ENCODE data around the gene ELMO2. TPM values are rescaled to one million over a fixed set of nuclear protein-coding genes. Genes with fewer than 3 reads are reported as not detected.

ELMO2 gene
- total RNA-seq, 3 donors from 2014 or later (not counting 1 experiment from before 2014, with no cell fraction given), result 108 to 156 (median 142) TPM

DNA sequence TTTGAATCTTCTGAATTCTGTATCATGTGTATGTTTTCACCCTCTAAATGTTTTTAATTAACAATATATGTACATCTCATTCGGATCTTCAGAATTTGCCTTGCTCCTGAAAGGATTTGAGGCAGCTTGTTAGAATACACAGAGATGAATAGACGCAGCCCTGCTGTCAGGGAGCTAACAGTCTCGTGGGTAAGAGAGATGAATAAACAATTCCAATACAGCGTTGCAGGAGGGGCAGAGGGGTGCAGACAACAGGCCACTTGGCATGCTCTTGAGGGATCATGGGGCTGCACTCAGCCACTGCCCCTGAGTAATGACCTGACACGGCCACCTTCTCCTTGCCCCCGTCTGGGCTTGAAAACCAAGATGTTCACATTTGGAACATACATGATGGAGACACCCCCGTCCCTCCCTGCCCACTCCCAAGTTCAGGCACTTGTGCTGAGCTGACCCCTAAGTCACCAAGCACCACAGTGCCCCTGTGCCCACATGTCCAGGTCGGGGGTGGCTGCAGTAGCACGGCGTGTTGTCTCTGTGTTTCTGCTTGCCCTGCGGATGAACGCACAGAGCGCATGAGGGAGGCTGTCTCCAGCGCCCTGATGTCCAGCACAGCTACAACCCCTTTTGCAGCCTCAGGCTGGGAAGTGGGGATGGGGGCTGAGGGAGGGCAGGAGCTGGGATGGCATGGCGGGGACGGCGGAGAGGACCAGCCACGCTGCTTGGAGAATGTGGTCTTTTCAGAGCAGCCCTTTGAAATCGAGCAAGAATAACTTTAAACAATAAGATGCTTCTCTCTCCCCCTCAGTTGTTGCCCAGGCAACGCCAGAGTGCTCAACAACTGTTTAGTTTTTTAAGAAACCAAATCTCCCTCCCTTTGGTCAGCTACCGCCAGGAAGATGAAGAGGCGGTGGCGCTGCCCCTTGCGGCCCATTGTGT is 65.1 kb downstream of the ELMO2 start:
- Histone ChIP-seq H3K27ac (ENCODE audit: low read length) (no peak overlapping the region), H3K36me3 (ENCODE audit: control insufficient read depth, insufficient read depth, low read length) (no peaks in the 10 kb centered on the region), H3K4me3 (ENCODE audit: low read length) (no peak overlapping the region), H3K4me1 (ENCODE audit: control insufficient read depth, insufficient read depth, low read length) (peaks cover 12% of the 10 kb centered on the region), H3K27me3 (ENCODE audit: control insufficient read depth, insufficient read depth, low read length) (peaks cover 4% of the 10 kb centered on the region), H3K9me3 (ENCODE audit: control insufficient read depth, insufficient read depth, low read length) (no peaks in the 10 kb centered on the region)
- Mint-ChIP-seq H3K27ac (no peak overlapping the region), H3K36me3 (no peaks in the 10 kb centered on the region), H3K9me3 (no peaks in the 10 kb centered on the region), H3K4me1 (peaks cover 7 to 12% of the 10 kb centered on the region in 2 donors), H3K4me3 (no peak overlapping the region), H3K27me3 (ENCODE audit: low read depth in 2 of 2) (peaks cover 24 to 29% of the 10 kb centered on the region in 2 donors)
- no peak for ATAC-seq
- intact Hi-C loops (cut with micrococcal nuclease), result no loop called here
- TF ChIP-seq, protein P1, sequence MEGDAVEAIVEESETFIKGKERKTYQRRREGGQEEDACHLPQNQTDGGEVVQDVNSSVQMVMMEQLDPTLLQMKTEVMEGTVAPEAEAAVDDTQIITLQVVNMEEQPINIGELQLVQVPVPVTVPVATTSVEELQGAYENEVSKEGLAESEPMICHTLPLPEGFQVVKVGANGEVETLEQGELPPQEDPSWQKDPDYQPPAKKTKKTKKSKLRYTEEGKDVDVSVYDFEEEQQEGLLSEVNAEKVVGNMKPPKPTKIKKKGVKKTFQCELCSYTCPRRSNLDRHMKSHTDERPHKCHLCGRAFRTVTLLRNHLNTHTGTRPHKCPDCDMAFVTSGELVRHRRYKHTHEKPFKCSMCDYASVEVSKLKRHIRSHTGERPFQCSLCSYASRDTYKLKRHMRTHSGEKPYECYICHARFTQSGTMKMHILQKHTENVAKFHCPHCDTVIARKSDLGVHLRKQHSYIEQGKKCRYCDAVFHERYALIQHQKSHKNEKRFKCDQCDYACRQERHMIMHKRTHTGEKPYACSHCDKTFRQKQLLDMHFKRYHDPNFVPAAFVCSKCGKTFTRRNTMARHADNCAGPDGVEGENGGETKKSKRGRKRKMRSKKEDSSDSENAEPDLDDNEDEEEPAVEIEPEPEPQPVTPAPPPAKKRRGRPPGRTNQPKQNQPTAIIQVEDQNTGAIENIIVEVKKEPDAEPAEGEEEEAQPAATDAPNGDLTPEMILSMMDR (IDR thresholded peaks at IDR 0.05), result no peak
- DNase-seq, result no peak
- 76% methylated on average over 24 of the region's 24 CpGs for WGBS (ENCODE audit: insufficient coverage)

DNA sequence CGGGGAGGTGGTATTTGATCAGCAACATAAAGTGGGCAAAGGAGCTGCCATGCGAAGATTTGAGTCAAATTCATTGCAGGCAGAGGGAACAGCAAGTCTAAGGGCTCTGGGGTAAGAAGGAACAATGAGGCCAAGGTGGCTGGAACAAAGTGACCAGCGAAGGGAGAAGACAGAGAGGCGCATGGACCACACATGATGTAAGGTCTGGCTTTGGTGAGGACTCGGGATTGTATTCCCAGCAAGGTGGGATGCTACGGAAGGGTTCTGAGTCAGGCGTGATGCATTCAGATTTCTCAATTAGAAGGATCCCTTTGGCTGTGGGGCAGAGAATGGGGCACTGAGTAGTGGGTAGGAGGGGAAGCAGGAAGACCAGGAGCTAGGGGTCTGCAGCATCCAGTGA is 67.4 kb downstream of the ELMO2 start:
- WGBS (ENCODE audit: insufficient coverage), result 82% methylated on average over 7 of the region's 7 CpGs
- H3K36me3 ChIP-seq (ENCODE audit: control insufficient read depth, insufficient read depth, low read length), result no peaks in the 10 kb centered on the region
- TF ChIP-seq, protein P1 (IDR thresholded peaks at IDR 0.05), result no peak
- Mint-ChIP-seq H3K4me1 (peaks cover 7 to 12% of the 10 kb centered on the region in 2 donors), H3K27ac (no peak overlapping the region), H3K9me3 (no peaks in the 10 kb centered on the region), H3K4me3 (no peak overlapping the region), H3K36me3 (no peaks in the 10 kb centered on the region), H3K27me3 (ENCODE audit: low read depth in 2 of 2) (peaks cover 30 to 43% of the 10 kb centered on the region in 2 donors)
- peaks cover 4% of the 10 kb centered on the region for H3K27me3 ChIP-seq (ENCODE audit: control insufficient read depth, insufficient read depth, low read length)
- H3K9me3 ChIP-seq (ENCODE audit: control insufficient read depth, insufficient read depth, low read length), result no peaks in the 10 kb centered on the region
- H3K4me1 ChIP-seq (ENCODE audit: control insufficient read depth, insufficient read depth, low read length), result peaks cover 12% of the 10 kb centered on the region
- no peak overlapping the region for H3K4me3 ChIP-seq (ENCODE audit: low read length)
- no peak for ATAC-seq
- H3K27ac ChIP-seq (ENCODE audit: low read length), result no peak overlapping the region
- no peak for DNase-seq
- intact Hi-C loops (cut with micrococcal nuclease), result no loop called here

DNA sequence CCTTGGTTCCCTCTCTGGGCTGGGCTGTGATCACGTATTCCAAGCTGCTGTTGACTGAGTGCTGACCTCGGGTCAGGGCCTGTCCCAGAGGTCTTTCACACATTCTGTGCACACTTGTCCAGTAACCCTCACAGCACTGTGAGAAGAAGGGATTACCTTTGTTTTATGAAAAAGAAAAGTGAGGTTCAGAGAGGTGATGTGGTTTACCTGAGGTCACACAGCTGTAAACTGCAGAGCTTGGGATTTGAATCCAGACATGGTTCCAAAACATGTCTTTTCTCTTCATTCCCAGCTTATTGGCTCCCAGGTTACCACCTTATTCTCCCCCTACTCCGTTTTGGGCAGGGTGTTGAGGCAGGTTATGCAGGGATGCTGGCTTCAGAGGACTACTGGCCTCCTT is 69.7 kb downstream of the ELMO2 start:
- 70% methylated on average over 3 of the region's 3 CpGs for WGBS (ENCODE audit: insufficient coverage)
- Histone ChIP-seq H3K27ac (ENCODE audit: low read length) (no peak overlapping the region), H3K4me3 (ENCODE audit: low read length) (no peak overlapping the region), H3K4me1 (ENCODE audit: control insufficient read depth, insufficient read depth, low read length) (no peaks in the 10 kb centered on the region), H3K36me3 (ENCODE audit: control insufficient read depth, insufficient read depth, low read length) (no peaks in the 10 kb centered on the region), H3K9me3 (ENCODE audit: control insufficient read depth, insufficient read depth, low read length) (no peaks in the 10 kb centered on the region), H3K27me3 (ENCODE audit: control insufficient read depth, insufficient read depth, low read length) (peaks cover 2% of the 10 kb centered on the region)
- Mint-ChIP-seq H3K9me3 (no peaks in the 10 kb centered on the region), H3K27ac (no peak overlapping the region), H3K4me3 (no peak overlapping the region), H3K27me3 (ENCODE audit: low read depth in 2 of 2) (peaks cover 23 to 27% of the 10 kb centered on the region in 2 donors), H3K4me1 (no peaks in the 10 kb centered on the region), H3K36me3 (no peaks in the 10 kb centered on the region)
- intact Hi-C loops (cut with micrococcal nuclease), result no loop called here
- no peak for ATAC-seq
- no peak for DNase-seq
- TF ChIP-seq, protein P1 (IDR thresholded peaks at IDR 0.05), result no peak

All from natural killer cell (primary cell).